ENCODE measurements around the gene OTULINL. TPM values are rescaled to one million over a fixed set of nuclear protein-coding genes. Genes with fewer than 3 reads are reported as not detected.

The OTULINL gene
- total and polyA plus RNA-seq, 3 experiments from 2014 or later = 15.4 to 24.5 (median 19.6) TPM

GRCh38 chr5:14640765-14641164, 59.2 kb downstream of the OTULINL start:
- POLR2A ChIA-PET = no interaction called here

GRCh38 chr5:14644623-14645237, 63.1 kb downstream of the OTULINL start:
- ChIA-PET CTCF (interaction anchor here (0.9 to 7.7 kb wide), 3 partner anchors 63 to 279 kb away, joined by 3 to 122 read pairs (median 3); no protein-coding TSS in a partner anchor), POLR2A (interaction anchor here (0.7 kb wide), 1 partner anchor 262 kb away, joined by 3 read pairs; no protein-coding TSS in a partner anchor)
- Mint-ChIP-seq H3K27ac (peak overlapping the region in 1 of 8 donors; percentile 90), H3K36me3 (no peaks in the 10 kb centered on the region), H3K4me1 (peaks cover 0 to 4% (median 2%) of the 10 kb centered on the region in 3 donors), H3K9me3 (no peaks in the 10 kb centered on the region), H3K27me3 (peaks cover 9 to 28% of the 10 kb centered on the region in 2 donors), H3K4me3 (no peak overlapping the region)
- DNase-seq = no peak
- H3K4me3 ChIP-seq (ENCODE audit: low read length) = no peak overlapping the region
- no peaks in the 10 kb centered on the region for H3K4me1 ChIP-seq (ENCODE audit: insufficient read depth, low read length)
- no peak overlapping the region for H3K27ac ChIP-seq (ENCODE audit: low read depth, low read length)
- no peaks in the 10 kb centered on the region for H3K27me3 ChIP-seq (ENCODE audit: insufficient read depth, low read length, poor library complexity, severe bottlenecking)
- H3K36me3 ChIP-seq (ENCODE audit: insufficient read depth, low read length) = no peaks in the 10 kb centered on the region
- no peaks in the 10 kb centered on the region for H3K9me3 ChIP-seq (ENCODE audit: low read length)

More at GRCh38 chr5:14640765-14641164, 59.2 kb downstream of the OTULINL start:
- no peak overlapping the region for H3K27ac ChIP-seq (ENCODE audit: low read depth, low read length)
- H3K36me3 ChIP-seq (ENCODE audit: insufficient read depth, low read length) = no peaks in the 10 kb centered on the region
- CTCF ChIA-PET = interaction anchor here (1.1 kb wide), 1 partner anchor 289 kb away, joined by 3 read pairs; no protein-coding TSS in a partner anchor
- no peaks in the 10 kb centered on the region for H3K27me3 ChIP-seq (ENCODE audit: insufficient read depth, low read length, poor library complexity, severe bottlenecking)
- no peaks in the 10 kb centered on the region for H3K4me1 ChIP-seq (ENCODE audit: insufficient read depth, low read length)
- no peaks in the 10 kb centered on the region for H3K4me1 Mint-ChIP-seq
- no peaks in the 10 kb centered on the region for H3K36me3 Mint-ChIP-seq
- H3K4me3 ChIP-seq (ENCODE audit: low read length) = no peak overlapping the region
- H3K9me3 Mint-ChIP-seq = no peaks in the 10 kb centered on the region
- H3K9me3 ChIP-seq (ENCODE audit: low read length) = no peaks in the 10 kb centered on the region
- no peak overlapping the region for H3K4me3 Mint-ChIP-seq
- DNase-seq = no peak
- peaks cover 8 to 11% of the 10 kb centered on the region in 2 donors for H3K27me3 Mint-ChIP-seq
- no peak overlapping the region for H3K27ac Mint-ChIP-seq

- no peak for DNase-seq
- ChIA-PET POLR2A (no interaction called here), CTCF (interaction anchor here (1.0 to 7.7 kb wide), 4 partner anchors 10 to 298 kb away, joined by 4 to 122 read pairs (median 48); no protein-coding TSS in a partner anchor)
- Mint-ChIP-seq H3K4me3 (no peak overlapping the region), H3K9me3 (no peaks in the 10 kb centered on the region), H3K36me3 (no peaks in the 10 kb centered on the region), H3K27ac (peak overlapping the region in 1 of 8 donors; percentile 7), H3K4me1 (peaks cover 2 to 6% (median 2%) of the 10 kb centered on the region in 3 donors), H3K27me3 (peaks cover 7 to 21% of the 10 kb centered on the region in 2 donors)
- Histone ChIP-seq H3K9me3 (ENCODE audit: low read length) (no peaks in the 10 kb centered on the region), H3K4me3 (ENCODE audit: low read length) (no peak overlapping the region), H3K4me1 (ENCODE audit: insufficient read depth, low read length) (no peaks in the 10 kb centered on the region), H3K36me3 (ENCODE audit: insufficient read depth, low read length) (no peaks in the 10 kb centered on the region), H3K27me3 (ENCODE audit: insufficient read depth, low read length, poor library complexity, severe bottlenecking) (no peaks in the 10 kb centered on the region), H3K27ac (ENCODE audit: low read depth, low read length) (no peak overlapping the region)
These were observed 68.5 kb downstream of the OTULINL start for GRCh38 chr5:14650052-14650451.

GRCh38 chr5:14655146-14655741, 73.7 kb downstream of the OTULINL start:
- CTCF ChIA-PET = interaction anchor here (1.0 to 2.0 kb wide), 6 partner anchors 12 to 303 kb away, joined by 3 to 9 read pairs (median 4); no protein-coding TSS in a partner anchor
- Mint-ChIP-seq H3K27ac (peak overlapping the region in 2 of 8 donors; percentile 58 to 86), H3K4me1 (peaks cover 4 to 25% (median 19%) of the 10 kb centered on the region in 3 donors), H3K4me3 (no peak overlapping the region), H3K9me3 (no peaks in the 10 kb centered on the region), H3K27me3 (no peaks in the 10 kb centered on the region), H3K36me3 (no peaks in the 10 kb centered on the region)
- H3K27me3 ChIP-seq (ENCODE audit: insufficient read depth, low read length, poor library complexity, severe bottlenecking) = no peaks in the 10 kb centered on the region
- no peak for DNase-seq
- POLR2A ChIA-PET = interaction anchor here (0.7 kb wide), 1 partner anchor 216 kb away, joined by 10 read pairs; the partner anchor contains the start of gene ANKH
- H3K4me1 ChIP-seq (ENCODE audit: insufficient read depth, low read length) = no peaks in the 10 kb centered on the region
- H3K4me3 ChIP-seq (ENCODE audit: low read length) = no peak overlapping the region
- no peak overlapping the region for H3K27ac ChIP-seq (ENCODE audit: low read depth, low read length)
- H3K36me3 ChIP-seq (ENCODE audit: insufficient read depth, low read length) = no peaks in the 10 kb centered on the region
- H3K9me3 ChIP-seq (ENCODE audit: low read length) = no peaks in the 10 kb centered on the region

GRCh38 chr5:14656898-14657297, 75.3 kb downstream of the OTULINL start:
- H3K4me3 ChIP-seq (ENCODE audit: low read length) = no peak overlapping the region
- POLR2A ChIA-PET = no interaction called here
- CTCF ChIA-PET = interaction anchor here (1.1 to 5.2 kb wide), 3 partner anchors 9 to 336 kb away, joined by 3 to 27 read pairs (median 4); no protein-coding TSS in a partner anchor
- H3K27ac ChIP-seq (ENCODE audit: low read depth, low read length) = no peak overlapping the region
- Mint-ChIP-seq H3K27ac (no peak overlapping the region), H3K4me1 (peaks cover 9 to 41% (median 33%) of the 10 kb centered on the region in 3 donors), H3K4me3 (no peak overlapping the region), H3K9me3 (no peaks in the 10 kb centered on the region), H3K27me3 (no peaks in the 10 kb centered on the region), H3K36me3 (no peaks in the 10 kb centered on the region)
- H3K4me1 ChIP-seq (ENCODE audit: insufficient read depth, low read length) = no peaks in the 10 kb centered on the region
- H3K27me3 ChIP-seq (ENCODE audit: insufficient read depth, low read length, poor library complexity, severe bottlenecking) = no peaks in the 10 kb centered on the region
- no peak for DNase-seq
- H3K36me3 ChIP-seq (ENCODE audit: insufficient read depth, low read length) = no peaks in the 10 kb centered on the region
- H3K9me3 ChIP-seq (ENCODE audit: low read length) = no peaks in the 10 kb centered on the region

- Histone ChIP-seq H3K9me3 (ENCODE audit: low read length) (no peaks in the 10 kb centered on the region), H3K27me3 (ENCODE audit: insufficient read depth, low read length, poor library complexity, severe bottlenecking) (no peaks in the 10 kb centered on the region), H3K4me3 (ENCODE audit: low read length) (no peak overlapping the region), H3K36me3 (ENCODE audit: insufficient read depth, low read length) (no peaks in the 10 kb centered on the region), H3K27ac (ENCODE audit: low read depth, low read length) (no peak overlapping the region), H3K4me1 (ENCODE audit: insufficient read depth, low read length) (peaks cover 14% of the 10 kb centered on the region)
- Mint-ChIP-seq H3K36me3 (peaks cover 0 to 6% (median 0%) of the 10 kb centered on the region in 3 donors), H3K9me3 (no peaks in the 10 kb centered on the region), H3K4me3 (no peak overlapping the region), H3K27me3 (peaks cover 0 to 2% of the 10 kb centered on the region in 2 donors), H3K4me1 (peaks cover 21 to 64% (median 54%) of the 10 kb centered on the region in 3 donors), H3K27ac (peak overlapping the region in 1 of 8 donors; percentile 42)
- ChIA-PET CTCF (interaction anchor here (1.5 to 5.2 kb wide), 3 partner anchors 10 to 261 kb away, joined by 3 to 27 read pairs (median 4); no protein-coding TSS in a partner anchor), POLR2A (no interaction called here)
- no peak for DNase-seq
These were observed 78.4 kb downstream of the OTULINL start for GRCh38 chr5:14659821-14660607.

GRCh38 chr5:14660833-14661232, 79.2 kb downstream of the OTULINL start:
- POLR2A ChIA-PET = no interaction called here

More at GRCh38 chr5:14660833-14661232, 79.2 kb downstream of the OTULINL start:
- Histone ChIP-seq H3K9me3 (ENCODE audit: low read length) (no peaks in the 10 kb centered on the region), H3K27me3 (ENCODE audit: insufficient read depth, low read length, poor library complexity, severe bottlenecking) (no peaks in the 10 kb centered on the region), H3K36me3 (ENCODE audit: insufficient read depth, low read length) (no peaks in the 10 kb centered on the region), H3K27ac (ENCODE audit: low read depth, low read length) (no peak overlapping the region), H3K4me1 (ENCODE audit: insufficient read depth, low read length) (peaks cover 17% of the 10 kb centered on the region), H3K4me3 (ENCODE audit: low read length) (no peak overlapping the region)
- peaks cover 0 to 2% of the 10 kb centered on the region in 2 donors for H3K27me3 Mint-ChIP-seq
- peaks cover 0 to 11% (median 0%) of the 10 kb centered on the region in 3 donors for H3K36me3 Mint-ChIP-seq
- H3K9me3 Mint-ChIP-seq = no peaks in the 10 kb centered on the region
- CTCF ChIA-PET = interaction anchor here (1.4 to 5.2 kb wide), 4 partner anchors 11 to 261 kb away, joined by 3 to 27 read pairs (median 4); no protein-coding TSS in a partner anchor
- no peak for DNase-seq
- peak overlapping the region in 6 of 8 donors; percentile 7 to 94 (median 70) for H3K27ac Mint-ChIP-seq
- peak overlapping the region in 1 of 7 donors; percentile 11 for H3K4me3 Mint-ChIP-seq
- H3K4me1 Mint-ChIP-seq = peaks cover 18 to 57% (median 54%) of the 10 kb centered on the region in 3 donors
